H1 (cell line): ENCODE measurements around the gene ATG4C. TPM values are rescaled to one million over a fixed set of nuclear protein-coding genes. Genes with fewer than 3 reads are reported as not detected.

Experiments used
- CTCF ChIA-PET: fragments of 300-600 bp; sonication (Branson Sonifier 250); formaldehyde crosslinking; loops from one replicate; lab custom pipeline; 2021; ENCODE audit not compliant: partially characterized antibody; lab: Charles Lee
- POLR2A ChIA-PET: fragments of 300-600 bp; sonication (Branson Sonifier 250); formaldehyde crosslinking; loops from one replicate; lab custom pipeline; 2021; ENCODE audit warnings: inconsistent platforms; ENCODE audit not compliant: partially characterized antibody; lab: Charles Lee
- DNase-seq, 2 experiments: peaks; one replicate each; pipeline versions ENCODE4 v3.0.0 to v3.0.0-alpha.2; 2010 to 2022; ENCODE audit warnings: low spot score in 2 of 2, low read depth in 1 of 2, mixed read lengths in 1 of 2
- FAIRE-seq: peaks from 2 replicates; lab custom pipeline; 2011; peaks lifted over from hg19 to GRCh38; lab: Jason Lieb, UNC
- H2AFZ ChIP-seq: 2 replicates; pipeline ENCODE4 v1.8.1; 2012; ENCODE audit warnings: low read length, inconsistent platforms
- H2AK5ac ChIP-seq: 2 replicates; pipeline ENCODE4 v1.6.1; 2013; ENCODE audit warnings: low read depth, low read length
- H2BK120ac ChIP-seq: replicated peaks from 2 replicates; pipeline ENCODE3; 2013; ENCODE audit warnings: low read depth, low read length, inconsistent platforms
- H2BK12ac ChIP-seq: 2 replicates; pipeline ENCODE4 v1.6.1; 2013; ENCODE audit warnings: low read depth, low read length
- H2BK15ac ChIP-seq: 2 replicates; pipeline ENCODE4 v1.6.1; 2013; ENCODE audit warnings: low read length
- H2BK20ac ChIP-seq: 2 replicates; pipeline ENCODE4 v1.6.1; 2013; ENCODE audit warnings: low read length
- H2BK5ac ChIP-seq: 2 replicates; pipeline ENCODE4 v1.6.1; 2013; ENCODE audit warnings: low read depth, low read length
- H3K14ac ChIP-seq: 2 replicates; pipeline ENCODE4 v1.6.1; 2013; ENCODE audit warnings: inconsistent platforms; ENCODE audit not compliant: insufficient read length
- H3K18ac ChIP-seq: 2 replicates; pipeline ENCODE4 v1.6.1; 2013; ENCODE audit warnings: low read length; ENCODE audit errors: extremely low read depth
- H3K23ac ChIP-seq: 2 replicates; pipeline ENCODE4 v1.6.1; 2013; ENCODE audit warnings: inconsistent platforms; ENCODE audit not compliant: insufficient read length
- H3K23me2 ChIP-seq: 2 replicates; pipeline ENCODE4 v1.6.1; 2013; ENCODE audit warnings: low read depth, low read length
- H3K27ac ChIP-seq: 2 replicates; pipeline ENCODE4 v1.6.1; 2011; ENCODE audit warnings: low read depth, low read length, inconsistent platforms
- H3K27me3 ChIP-seq, 4 experiments: replicated peaks in 1 of 4; 1 replicate in 1 of 4; 2 replicates in 3 of 4; pipeline versions ENCODE4 v1.6.1 to v1.8.1; 2011 to 2013; ENCODE audit warnings: low read length in 3 of 4, mild to moderate bottlenecking in 3 of 4, inconsistent platforms in 2 of 4, mixed read lengths in 2 of 4, moderate library complexity in 1 of 4; ENCODE audit not compliant: control insufficient read depth in 3 of 4, insufficient read depth in 3 of 4; ENCODE audit errors: extremely low read depth in 1 of 4
- H3K36me3 ChIP-seq, 4 experiments: 2 replicates each; pipeline versions ENCODE4 v1.6.1 to v1.8.1; 2011 to 2013; ENCODE audit warnings: mild to moderate bottlenecking in 4 of 4, low read length in 3 of 4, moderate library complexity in 2 of 4, control low read depth in 1 of 4, inconsistent platforms in 1 of 4; ENCODE audit not compliant: insufficient read depth in 4 of 4, control insufficient read depth in 2 of 4
- H3K4ac ChIP-seq: replicated peaks from 2 replicates; pipeline ENCODE3; 2013; ENCODE audit warnings: low read length, low read depth, mixed read lengths, inconsistent platforms; ENCODE audit not compliant: insufficient read length
- H3K4me1 ChIP-seq, 4 experiments: replicated peaks in 1 of 4; 1 replicate in 1 of 4; 2 replicates in 3 of 4; pipeline versions ENCODE4 v1.6.1 to v1.8.1; 2011 to 2013; ENCODE audit warnings: low read length in 3 of 4, inconsistent platforms in 2 of 4, mixed read lengths in 1 of 4; ENCODE audit not compliant: insufficient read depth in 4 of 4, control insufficient read depth in 3 of 4
- H3K4me2 ChIP-seq, 2 experiments: 2 replicates each; pipeline versions ENCODE4 v1.6.1 to v1.8.1; 2011 to 2013; ENCODE audit warnings: low read depth in 2 of 2, low read length in 2 of 2, control low read depth in 1 of 2, inconsistent platforms in 1 of 2, mild to moderate bottlenecking in 1 of 2; ENCODE audit not compliant: insufficient read depth in 1 of 2
- H3K4me3 ChIP-seq, 4 experiments: fragments of 200-600, 300-600 bp in 1 of 4; sonication (generic), shearing (Covaris generic), sonication (Bioruptor Twin) in 1 of 4; 2 replicates each; pipeline versions ENCODE4 v1.5.1 to v1.8.1; 2011 to 2016; ENCODE audit warnings: low read length in 4 of 4, low read depth in 3 of 4, control low read depth in 2 of 4, inconsistent platforms in 2 of 4, mild to moderate bottlenecking in 2 of 4, mixed read lengths in 1 of 4, moderate library complexity in 1 of 4; ENCODE audit not compliant: insufficient read depth in 2 of 4; ENCODE audit errors: extremely low read depth in 1 of 4
- H3K56ac ChIP-seq: replicated peaks from 2 replicates; pipeline ENCODE3; 2013; ENCODE audit warnings: low read depth, mild to moderate bottlenecking, mixed read lengths, low read length, inconsistent platforms; ENCODE audit not compliant: insufficient read length
- H3K79me1 ChIP-seq: 2 replicates; pipeline ENCODE4 v1.6.1; 2013; ENCODE audit warnings: low read depth, low read length, control low read depth
- H3K79me2 ChIP-seq, 2 experiments: 2 replicates each; pipeline versions ENCODE4 v1.6.1 to v1.8.1; 2012 to 2013; ENCODE audit warnings: low read length in 2 of 2, mild to moderate bottlenecking in 2 of 2, inconsistent platforms in 1 of 2; ENCODE audit not compliant: insufficient read depth in 2 of 2, control insufficient read depth in 1 of 2
- H3K9ac ChIP-seq, 4 experiments: replicated peaks in 1 of 4; 1 replicate in 1 of 4; 2 replicates in 3 of 4; pipeline versions ENCODE4 v1.6.1 to v1.8.1; 2011 to 2013; ENCODE audit warnings: low read depth in 3 of 4, low read length in 3 of 4, control low read depth in 2 of 4, mild to moderate bottlenecking in 2 of 4, moderate library complexity in 2 of 4, inconsistent platforms in 1 of 4; ENCODE audit errors: extremely low read depth in 1 of 4
- H3K9me3 ChIP-seq, 2 experiments: 2 replicates each; pipeline versions ENCODE4 v1.6.1 to v1.8.1; 2012 to 2013; ENCODE audit warnings: mild to moderate bottlenecking in 2 of 2, moderate library complexity in 2 of 2, control low read depth in 1 of 2, inconsistent platforms in 1 of 2, low read depth in 1 of 2, low read length in 1 of 2, mixed read lengths in 1 of 2; ENCODE audit not compliant: insufficient read depth in 2 of 2
- H4K20me1 ChIP-seq, 2 experiments: replicated peaks in 1 of 2; 2 replicates each; pipeline versions ENCODE3 to v1.8.1; 2011 to 2013; ENCODE audit warnings: inconsistent platforms in 2 of 2, low read length in 2 of 2, mild to moderate bottlenecking in 1 of 2; ENCODE audit not compliant: insufficient read depth in 2 of 2, control insufficient read depth in 1 of 2
- H4K5ac ChIP-seq: 2 replicates; pipeline ENCODE4 v1.6.1; 2013; ENCODE audit warnings: low read length, low read depth, mixed read lengths, inconsistent platforms; ENCODE audit not compliant: insufficient read length
- H4K8ac ChIP-seq: 2 replicates; pipeline ENCODE4 v1.8.0; 2013; ENCODE audit warnings: mild to moderate bottlenecking, moderate library complexity, low read length, inconsistent platforms; ENCODE audit not compliant: insufficient read depth; ENCODE audit errors: extremely low read depth
- H4K91ac ChIP-seq: replicated peaks from 2 replicates; pipeline ENCODE3; 2013; ENCODE audit warnings: low read length, mixed read lengths, inconsistent platforms; ENCODE audit not compliant: insufficient read length
- ASH2L ChIP-seq: fragments of 200-600, 300-600 bp; sonication (generic); IDR thresholded peaks from one replicate; pipeline ENCODE4 v1.7.1; 2017; ENCODE audit warnings: low read length
- CREB1 ChIP-seq: IDR thresholded peaks from 2 replicates; pipeline ENCODE4 v1.6.1; 2012; ENCODE audit warnings: inconsistent platforms
- EP300 ChIP-seq, 2 experiments: IDR thresholded peaks; 1 replicate in 1 of 2; 2 replicates in 1 of 2; pipeline ENCODE4 v1.6.1; 2011 to 2012; ENCODE audit warnings: low read depth in 2 of 2, low read length in 2 of 2, mild to moderate bottlenecking in 2 of 2, borderline replicate concordance in 1 of 2, inconsistent platforms in 1 of 2, moderate library complexity in 1 of 2
- RNF2 ChIP-seq: fragments of 200-900, 300-1000 bp; sonication (generic); IDR thresholded peaks from 2 replicates; pipeline ENCODE4 v1.7.1; 2016; ENCODE audit warnings: borderline replicate concordance, low read depth, mild to moderate bottlenecking, antibody characterized with exemption, low read length; ENCODE audit not compliant: poor library complexity, severe bottlenecking; ENCODE audit errors: missing control alignments
- WGBS, 2 experiments: shearing (Covaris generic) in 1 of 2; methylation state at CpG; one replicate each; pipeline versions ENCODE4 v1.1.6 to v1.1.7; 2013 to 2015; ENCODE audit warnings: low lambda C conversion rate in 2 of 2, mixed read lengths in 2 of 2, inconsistent platforms in 1 of 2, low coverage in 1 of 2, missing lambda C conversion rate in 1 of 2; ENCODE audit not compliant: insufficient replicate concordance in 2 of 2, insufficient coverage in 1 of 2, insufficient read length in 1 of 2; ENCODE audit errors: extremely low coverage in 1 of 2, missing lambda C conversion rate in 1 of 2; 5-methylcytosine and 5-hydroxymethylcytosine counted together
- polyA plus RNA-seq, 7 experiments: library from polyadenylated mRNA; depleted of rRNA in 3 of 7; stranded (reverse) in 5 of 7; unstranded in 2 of 7; fragments of >200 nt in 5 of 7; fragments of 200-250 nt in 2 of 7; gene quantifications; 1 replicate in 5 of 7; 2 replicates in 1 of 7; 4 replicates in 1 of 7; pipeline versions ENCODE4 v1.2.1 to v1.2.3, GENCODE V29; 2011 to 2013; ENCODE audit warnings: missing spikeins in 2 of 7, mixed read lengths in 2 of 7
- total RNA-seq: library from RNA; stranded (reverse); fragmentation: NEBNext Ultra II Directional; extraction: Animal tissue kit (Norgen Biotek cat#: 25700); gene quantifications from 2 replicates; pipeline ENCODE4 v1.2.1, GENCODE V29; 2021

The ATG4C gene
- total and polyA plus RNA-seq, 2 of the 8 experiments (the other 6 are each of a cell fraction or from before 2014, with no cell fraction given), result 5.1 to 22.2 TPM

DNA sequence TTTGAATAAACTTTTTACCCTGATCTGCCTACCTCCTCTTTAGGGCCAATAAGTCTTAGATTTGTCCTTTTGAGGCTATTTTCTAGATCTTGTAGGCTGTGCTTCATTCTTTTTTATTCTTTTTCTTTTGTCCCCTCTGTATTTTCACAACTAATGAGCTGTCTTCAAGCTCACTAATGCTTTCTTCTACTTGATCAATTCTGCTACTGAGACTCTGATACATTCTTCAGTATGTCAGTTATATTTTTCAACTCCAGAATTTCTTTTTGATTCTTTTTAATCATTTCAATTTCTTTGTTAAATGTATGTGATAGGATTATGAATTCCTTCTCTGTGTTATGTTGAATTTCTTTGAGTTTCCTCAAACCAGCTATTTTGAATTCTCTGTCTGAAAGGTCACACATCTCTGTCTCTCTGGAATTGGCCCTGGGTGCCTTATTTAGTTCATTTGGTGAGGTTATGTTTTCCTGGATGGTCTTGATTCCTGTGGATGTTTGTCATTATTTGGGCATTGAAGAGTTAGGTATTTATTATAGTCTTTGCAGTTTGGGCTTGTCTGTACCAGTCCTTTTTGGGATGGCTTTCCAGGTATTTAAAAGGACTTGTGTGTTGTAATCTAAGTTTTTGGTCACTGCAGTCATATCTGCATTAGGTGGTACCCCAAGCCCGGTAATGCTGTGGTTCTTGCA, 11.2 kb upstream of the ATG4C start:
- Histone ChIP-seq H3K79me1 (no peaks in the 10 kb centered on the region), H2BK20ac (no peak overlapping the region), H3K18ac (no peak overlapping the region), H4K5ac (no peak overlapping the region), H2BK120ac (no peak overlapping the region), H3K4me1 (no peaks in the 10 kb centered on the region; a peak in 1 of 7 replicates), H4K91ac (no peak overlapping the region), H3K23me2 (no peaks in the 10 kb centered on the region; the same call in 1 of the 2 replicates), H3K27ac (no peak overlapping the region), H3K27me3 (no peaks in the 10 kb centered on the region), H3K4me3 (no peak overlapping the region), H2BK12ac (no peak overlapping the region), H2BK15ac (no peak overlapping the region), H2AK5ac (no peak overlapping the region), H3K9ac (no peak overlapping the region), H3K14ac (no peak overlapping the region), H3K79me2 (no peaks in the 10 kb centered on the region), H3K4me2 (no peak overlapping the region), H2AFZ (no peak overlapping the region), H3K56ac (no peak overlapping the region), H3K23ac (no peak overlapping the region), H2BK5ac (no peak overlapping the region), H3K4ac (no peak overlapping the region), H4K8ac (no peak overlapping the region), H3K36me3 (no peaks in the 10 kb centered on the region), H4K20me1 (no peaks in the 10 kb centered on the region), H3K9me3 (no peaks in the 10 kb centered on the region)
- TF ChIP-seq RNF2, result no peak
- TF ChIP-seq CREB1, result no peak
- TF ChIP-seq ASH2L, result no peak
- TF ChIP-seq EP300 (IDR thresholded peaks at IDR 0.05; ENCODE audit: borderline replicate concordance in 1 of 2, low read depth in 2 of 2, low read length in 2 of 2), result no peak
- ChIA-PET CTCF (interaction anchor here (0.8 to 1.2 kb wide), 2 partner anchors 9 kb away, joined by 3 read pairs; no protein-coding TSS in a partner anchor), POLR2A (no interaction called here)
- FAIRE-seq (no peak), DNase-seq (no peak)
- WGBS, 2 experiments, result 90% methylated on average over 1 of the region's 1 CpG; no CpG with 5 or more reads in 1 of the 2 experiments
